Lower leg skin (tissue), 4 donors: ENCODE measurements around the gene TMEM127. TPM values are rescaled to one million over a fixed set of nuclear protein-coding genes. Genes with fewer than 3 reads are reported as not detected.

Experiments
- DNase-seq, 2 donors: peaks; one replicate each; pipeline ENCODE4 v3.0.0-alpha.2; 2019; ENCODE audit warnings: low spot score in 2 of 2
- H3K4me3 ChIP-seq: fragments of 200-600 bp; sonication (generic); 2 replicates; pipeline ENCODE4 v1.5.1; 2017; ENCODE audit warnings: mild to moderate bottlenecking, low read depth; ENCODE audit not compliant: poor library complexity, severe bottlenecking
- POLR2A ChIP-seq, 2 donors: fragments of 450-650 bp; IDR thresholded peaks; one replicate each; pipeline ENCODE4 v1.6.1; 2016 to 2017; ENCODE audit warnings: antibody characterized with exemption in 2 of 2, mild to moderate bottlenecking in 1 of 2, moderate library complexity in 1 of 2
- WGBS, 2 donors: methylation state at CpG; one replicate each; pipeline ENCODE4 v1.1.5; 2018; 5-methylcytosine and 5-hydroxymethylcytosine counted together
- intact Hi-C: fragments of 100-400 bp; cut with DNase I; formaldehyde crosslinking; loops from one replicate; pipeline ENCODE4 v1.15.0; 2023; ENCODE audit warnings: low total_unique reads
- total RNA-seq, 4 donors: library from RNA; depleted of rRNA; stranded (reverse); fragments of >200 nt; gene quantifications; one replicate each; pipeline ENCODE4 v1.1.0, GENCODE V29; 2016
- TF ChIP-seq, protein P1 (sequence below), 3 donors: fragments of 450-650 bp; IDR thresholded peaks; one replicate each; pipeline ENCODE4 v1.5.1; 2016; ENCODE audit warnings: antibody characterized with exemption in 3 of 3, mild to moderate bottlenecking in 3 of 3, moderate library complexity in 2 of 3

Gene TMEM127
- total RNA-seq, 4 donors from 2014 or later, result 49.5 to 76.2 (median 60.4) TPM

DNA sequence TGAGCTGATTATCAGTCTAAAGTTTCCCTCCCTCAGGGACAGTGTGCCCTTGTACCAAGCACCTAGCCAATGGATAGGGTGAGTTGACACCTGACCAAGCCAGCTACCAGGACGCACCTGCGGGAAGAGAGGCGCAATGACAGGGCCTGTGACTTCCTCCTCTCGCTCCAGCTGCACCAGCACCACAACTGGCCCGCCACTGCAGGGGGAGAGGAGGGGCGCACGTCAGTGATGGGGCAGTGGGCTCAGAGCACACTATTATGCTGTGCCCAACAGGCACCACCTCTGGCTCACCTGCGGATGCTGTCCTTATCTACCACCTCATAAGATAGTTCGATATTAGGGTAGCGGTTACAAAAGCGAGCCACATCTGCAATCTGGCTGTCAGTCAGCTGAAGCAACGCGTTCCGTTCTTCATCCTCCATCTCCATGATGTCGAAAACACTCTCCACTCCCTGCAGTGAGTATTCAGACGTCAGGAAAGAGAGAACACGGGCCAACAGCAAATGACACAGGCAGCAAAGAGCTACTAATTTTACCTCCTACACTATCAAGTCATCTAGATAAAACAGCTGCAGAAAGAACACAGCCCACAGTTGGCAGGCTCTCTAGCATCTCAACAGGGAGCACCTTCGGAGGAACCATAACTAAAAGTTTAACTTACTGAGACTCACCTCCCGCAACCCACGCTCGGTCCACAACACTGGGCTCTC, 11.1 kb upstream of the TMEM127 start:
- DNase-seq, result no peak
- WGBS, 2 donors, result 93 to 95% methylated on average over 21 of the region's 21 CpGs
- intact Hi-C loops, result no loop called here
- H3K4me3 ChIP-seq, result no peak overlapping the region
- TF ChIP-seq, protein P1, sequence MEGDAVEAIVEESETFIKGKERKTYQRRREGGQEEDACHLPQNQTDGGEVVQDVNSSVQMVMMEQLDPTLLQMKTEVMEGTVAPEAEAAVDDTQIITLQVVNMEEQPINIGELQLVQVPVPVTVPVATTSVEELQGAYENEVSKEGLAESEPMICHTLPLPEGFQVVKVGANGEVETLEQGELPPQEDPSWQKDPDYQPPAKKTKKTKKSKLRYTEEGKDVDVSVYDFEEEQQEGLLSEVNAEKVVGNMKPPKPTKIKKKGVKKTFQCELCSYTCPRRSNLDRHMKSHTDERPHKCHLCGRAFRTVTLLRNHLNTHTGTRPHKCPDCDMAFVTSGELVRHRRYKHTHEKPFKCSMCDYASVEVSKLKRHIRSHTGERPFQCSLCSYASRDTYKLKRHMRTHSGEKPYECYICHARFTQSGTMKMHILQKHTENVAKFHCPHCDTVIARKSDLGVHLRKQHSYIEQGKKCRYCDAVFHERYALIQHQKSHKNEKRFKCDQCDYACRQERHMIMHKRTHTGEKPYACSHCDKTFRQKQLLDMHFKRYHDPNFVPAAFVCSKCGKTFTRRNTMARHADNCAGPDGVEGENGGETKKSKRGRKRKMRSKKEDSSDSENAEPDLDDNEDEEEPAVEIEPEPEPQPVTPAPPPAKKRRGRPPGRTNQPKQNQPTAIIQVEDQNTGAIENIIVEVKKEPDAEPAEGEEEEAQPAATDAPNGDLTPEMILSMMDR (IDR thresholded peaks at IDR 0.05), result no peak
- no peak for TF ChIP-seq POLR2A (IDR thresholded peaks at IDR 0.05)

DNA sequence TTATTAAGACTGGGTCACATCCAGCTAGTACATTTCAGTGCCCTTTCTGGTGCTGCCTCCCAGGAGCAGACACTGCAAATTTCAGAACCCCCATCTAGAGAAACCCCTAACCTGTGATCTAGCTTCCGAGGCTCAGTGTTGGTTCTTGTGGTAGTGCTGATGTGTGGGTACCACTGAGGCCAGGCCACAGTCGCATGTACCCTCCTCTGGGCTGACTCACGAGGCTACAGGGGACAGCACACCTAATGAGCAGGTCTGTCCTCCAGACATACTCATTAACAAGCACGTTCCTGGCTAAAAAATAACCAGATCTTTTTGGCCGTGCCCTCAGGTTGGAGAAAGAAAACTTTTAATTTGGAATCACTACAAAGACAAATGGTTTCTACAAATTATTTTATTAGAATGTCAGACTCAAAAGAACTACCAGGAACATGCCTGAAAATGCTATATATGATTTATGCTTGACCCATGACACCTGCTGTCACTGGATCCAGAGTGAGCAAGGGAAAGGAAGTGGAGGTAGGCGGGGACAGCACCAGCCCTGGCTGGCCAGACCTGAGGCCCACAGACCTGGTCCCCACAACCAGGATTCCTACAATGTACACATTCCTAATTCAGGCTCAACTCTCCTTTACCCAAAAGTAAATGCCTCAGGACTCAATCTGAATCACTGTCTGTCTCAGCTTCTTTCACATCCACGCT, 8.7 kb upstream of the TMEM127 start:
- 74% methylated on average over 7 of the region's 7 CpGs for WGBS, 2 donors
- TF ChIP-seq, protein P1 (IDR thresholded peaks at IDR 0.05), result no peak
- no peak for TF ChIP-seq POLR2A (IDR thresholded peaks at IDR 0.05)
- H3K4me3 ChIP-seq, result no peak overlapping the region
- no peak for DNase-seq
- intact Hi-C loops, result no loop called here

DNA sequence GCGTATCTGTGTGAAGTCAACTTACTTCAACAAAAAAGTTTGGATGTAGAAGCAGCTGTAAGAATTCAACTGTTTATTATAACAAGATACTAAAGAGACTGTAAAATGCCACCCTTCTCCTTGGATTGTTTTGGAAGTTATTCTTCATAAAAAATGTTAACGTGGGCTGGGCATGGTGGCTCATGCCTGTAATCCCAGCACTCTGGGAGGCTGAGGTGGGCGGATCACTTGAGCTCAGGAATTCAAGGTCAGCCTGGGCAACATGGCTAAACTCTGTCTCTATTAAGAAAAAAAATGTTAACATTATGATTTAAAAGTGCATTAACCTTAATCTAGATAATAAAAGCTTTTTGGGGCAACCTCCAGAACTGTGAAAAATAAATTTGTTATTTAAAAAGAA, 8.0 kb upstream of the TMEM127 start:
- intact Hi-C loops, result no loop called here
- TF ChIP-seq POLR2A (IDR thresholded peaks at IDR 0.05), result no peak
- TF ChIP-seq, protein P1 (IDR thresholded peaks at IDR 0.05), result no peak
- no peak for DNase-seq
- H3K4me3 ChIP-seq, result no peak overlapping the region
- 77 to 79% methylated on average over 3 of the region's 3 CpGs for WGBS, 2 donors

DNA sequence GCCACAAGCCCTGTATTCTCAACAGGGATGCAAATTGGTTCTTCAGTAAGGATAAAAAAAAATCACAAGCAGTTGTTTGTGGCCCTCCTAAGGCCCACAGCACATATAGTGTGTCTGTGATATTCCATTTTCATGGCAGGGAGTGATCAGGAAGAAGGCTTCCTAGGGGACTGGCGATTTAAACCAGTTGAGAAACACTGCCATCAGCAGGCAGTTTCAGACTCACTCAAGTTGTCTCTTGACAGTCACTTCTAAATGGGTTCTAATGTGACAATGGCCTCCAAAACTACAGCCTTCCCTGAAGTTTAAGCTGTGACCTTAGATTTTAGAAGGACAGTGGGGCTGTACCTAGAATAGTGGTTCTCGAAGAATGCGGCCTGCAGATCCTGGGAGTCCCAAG, 6.2 kb upstream of the TMEM127 start:
- TF ChIP-seq, protein P1 (IDR thresholded peaks at IDR 0.05), result no peak
- DNase-seq, result no peak
- no peak overlapping the region for H3K4me3 ChIP-seq
- 87 to 90% methylated on average over 3 of the region's 3 CpGs for WGBS, 2 donors
- intact Hi-C loops, result no loop called here

DNA sequence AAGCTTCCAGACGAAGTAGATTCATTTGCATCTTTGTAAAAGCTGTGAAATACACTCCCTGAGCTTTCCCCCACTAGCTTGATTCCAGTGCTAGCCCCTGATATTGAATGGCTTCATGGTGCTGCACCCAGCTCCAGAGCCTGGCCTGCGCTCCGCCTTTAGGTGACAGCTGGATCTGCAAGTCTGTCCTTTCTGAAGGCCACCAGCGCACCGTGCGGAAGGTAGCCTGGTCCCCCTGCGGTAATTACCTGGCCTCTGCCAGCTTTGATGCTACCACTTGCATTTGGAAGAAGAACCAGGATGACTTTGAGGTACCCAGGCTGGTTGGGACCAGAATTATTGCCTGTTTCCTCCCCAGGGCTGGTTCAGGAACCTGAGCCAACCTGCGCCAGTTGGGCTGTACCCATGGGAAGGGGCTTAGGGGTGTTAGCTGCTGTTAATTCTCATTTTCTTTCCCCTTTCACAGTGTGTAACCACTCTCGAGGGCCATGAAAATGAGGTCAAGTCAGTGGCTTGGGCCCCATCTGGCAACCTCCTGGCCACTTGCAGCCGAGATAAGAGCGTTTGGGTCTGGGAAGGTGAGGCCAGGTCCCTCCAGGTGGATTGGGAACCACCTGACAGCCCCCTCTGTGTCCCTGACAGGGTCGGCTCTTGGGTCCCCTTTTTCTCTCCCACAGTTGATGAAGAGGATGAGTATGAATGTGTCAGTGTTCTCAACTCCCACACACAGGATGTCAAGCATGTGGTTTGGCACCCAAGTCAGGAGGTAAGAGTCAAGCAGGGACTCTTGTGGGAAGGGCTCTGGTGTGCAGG, 1.6 kb upstream of the TMEM127 start:
- intact Hi-C loops, result no loop called here
- peak in 1 of 2 donors; percentile 87 for DNase-seq
- TF ChIP-seq POLR2A (IDR thresholded peaks at IDR 0.05), result no peak
- TF ChIP-seq, protein P1 (IDR thresholded peaks at IDR 0.05), result no peak
- no peak overlapping the region for H3K4me3 ChIP-seq
- WGBS, 2 donors, result 66 to 72% methylated on average over 12 of the region's 12 CpGs
